ENCODE results near the gene SRRM2.

DNA sequence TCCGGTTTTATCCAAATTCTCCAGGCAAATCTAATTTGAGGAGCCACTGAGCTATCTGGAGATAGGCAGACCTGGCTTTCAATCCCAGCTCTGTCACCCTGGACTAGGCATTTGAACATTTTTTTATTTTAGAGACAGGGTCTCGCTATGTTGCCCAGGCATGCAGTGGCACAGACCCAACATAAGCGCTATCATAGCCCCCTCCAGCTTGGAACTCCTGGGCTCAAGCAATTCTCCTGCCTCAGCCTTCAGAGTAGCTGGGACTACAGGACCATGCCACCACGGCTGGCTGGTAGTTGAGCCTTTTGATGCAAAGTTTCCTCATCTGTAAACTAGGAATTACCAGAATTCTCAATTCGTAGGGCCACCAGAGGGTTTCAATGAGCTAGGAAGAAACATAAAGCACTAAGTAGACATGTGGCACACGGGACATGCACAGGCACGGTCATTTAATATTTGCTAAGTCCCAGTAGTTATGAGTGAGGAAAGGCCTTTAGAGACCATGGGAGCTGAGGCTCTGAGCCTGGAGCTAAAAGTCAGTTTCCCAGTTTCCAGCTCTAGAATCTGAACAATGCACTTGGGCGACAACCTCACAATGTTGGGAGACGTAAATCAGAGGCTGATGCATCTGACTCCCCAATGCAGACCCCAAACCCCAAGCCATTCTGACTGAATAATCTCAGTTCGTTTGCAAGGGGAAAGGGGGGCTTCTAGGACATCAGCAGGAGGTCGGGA lies 23.5 kb downstream of the SRRM2 start:
- TF ChIP-seq NR1H2 (CRISPR knock-in tag; IDR thresholded peaks at IDR 0.05): no peak
- TF ChIP-seq, protein P1, sequence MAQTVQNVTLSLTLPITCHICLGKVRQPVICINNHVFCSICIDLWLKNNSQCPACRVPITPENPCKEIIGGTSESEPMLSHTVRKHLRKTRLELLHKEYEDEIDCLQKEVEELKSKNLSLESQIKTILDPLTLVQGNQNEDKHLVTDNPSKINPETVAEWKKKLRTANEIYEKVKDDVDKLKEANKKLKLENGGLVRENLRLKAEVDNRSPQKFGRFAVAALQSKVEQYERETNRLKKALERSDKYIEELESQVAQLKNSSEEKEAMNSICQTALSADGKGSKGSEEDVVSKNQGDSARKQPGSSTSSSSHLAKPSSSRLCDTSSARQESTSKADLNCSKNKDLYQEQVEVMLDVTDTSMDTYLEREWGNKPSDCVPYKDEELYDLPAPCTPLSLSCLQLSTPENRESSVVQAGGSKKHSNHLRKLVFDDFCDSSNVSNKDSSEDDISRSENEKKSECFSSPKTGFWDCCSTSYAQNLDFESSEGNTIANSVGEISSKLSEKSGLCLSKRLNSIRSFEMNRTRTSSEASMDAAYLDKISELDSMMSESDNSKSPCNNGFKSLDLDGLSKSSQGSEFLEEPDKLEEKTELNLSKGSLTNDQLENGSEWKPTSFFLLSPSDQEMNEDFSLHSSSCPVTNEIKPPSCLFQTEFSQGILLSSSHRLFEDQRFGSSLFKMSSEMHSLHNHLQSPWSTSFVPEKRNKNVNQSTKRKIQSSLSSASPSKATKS (CRISPR knock-in tag; IDR thresholded peaks at IDR 0.05): no peak
- TF ChIP-seq, protein P2, sequence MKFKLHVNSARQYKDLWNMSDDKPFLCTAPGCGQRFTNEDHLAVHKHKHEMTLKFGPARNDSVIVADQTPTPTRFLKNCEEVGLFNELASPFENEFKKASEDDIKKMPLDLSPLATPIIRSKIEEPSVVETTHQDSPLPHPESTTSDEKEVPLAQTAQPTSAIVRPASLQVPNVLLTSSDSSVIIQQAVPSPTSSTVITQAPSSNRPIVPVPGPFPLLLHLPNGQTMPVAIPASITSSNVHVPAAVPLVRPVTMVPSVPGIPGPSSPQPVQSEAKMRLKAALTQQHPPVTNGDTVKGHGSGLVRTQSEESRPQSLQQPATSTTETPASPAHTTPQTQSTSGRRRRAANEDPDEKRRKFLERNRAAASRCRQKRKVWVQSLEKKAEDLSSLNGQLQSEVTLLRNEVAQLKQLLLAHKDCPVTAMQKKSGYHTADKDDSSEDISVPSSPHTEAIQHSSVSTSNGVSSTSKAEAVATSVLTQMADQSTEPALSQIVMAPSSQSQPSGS (CRISPR knock-in tag; IDR thresholded peaks at IDR 0.05): no peak
- TF ChIP-seq, protein P3, sequence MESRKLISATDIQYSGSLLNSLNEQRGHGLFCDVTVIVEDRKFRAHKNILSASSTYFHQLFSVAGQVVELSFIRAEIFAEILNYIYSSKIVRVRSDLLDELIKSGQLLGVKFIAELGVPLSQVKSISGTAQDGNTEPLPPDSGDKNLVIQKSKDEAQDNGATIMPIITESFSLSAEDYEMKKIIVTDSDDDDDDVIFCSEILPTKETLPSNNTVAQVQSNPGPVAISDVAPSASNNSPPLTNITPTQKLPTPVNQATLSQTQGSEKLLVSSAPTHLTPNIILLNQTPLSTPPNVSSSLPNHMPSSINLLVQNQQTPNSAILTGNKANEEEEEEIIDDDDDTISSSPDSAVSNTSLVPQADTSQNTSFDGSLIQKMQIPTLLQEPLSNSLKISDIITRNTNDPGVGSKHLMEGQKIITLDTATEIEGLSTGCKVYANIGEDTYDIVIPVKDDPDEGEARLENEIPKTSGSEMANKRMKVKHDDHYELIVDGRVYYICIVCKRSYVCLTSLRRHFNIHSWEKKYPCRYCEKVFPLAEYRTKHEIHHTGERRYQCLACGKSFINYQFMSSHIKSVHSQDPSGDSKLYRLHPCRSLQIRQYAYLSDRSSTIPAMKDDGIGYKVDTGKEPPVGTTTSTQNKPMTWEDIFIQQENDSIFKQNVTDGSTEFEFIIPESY (CRISPR knock-in tag; IDR thresholded peaks at IDR 0.05): no peak
- no peak for TF ChIP-seq FOXK1 (CRISPR knock-in tag; IDR thresholded peaks at IDR 0.05; ENCODE audit: borderline replicate concordance)
